ENCODE data around the gene GREM2.

GRCh38 chr1:240475832-240476231, 136.1 kb downstream of the GREM2 start:
- TF ChIP-seq KDM1A (IDR thresholded peaks at IDR 0.05; ENCODE audit: borderline replicate concordance) (no peak), MEF2A (IDR thresholded peaks at IDR 0.05; ENCODE audit: insufficient read depth, low read depth, low read length) (no peak), CREB1 (IDR thresholded peaks at IDR 0.05; ENCODE audit: low read depth) (no peak), CTCF (IDR thresholded peaks at IDR 0.05 in 2 of 3, conservative IDR thresholded peaks at IDR 0.05 in 1 of 3; ENCODE audit: control insufficient read depth in 2 of 3, extremely low read depth in 1 of 3, insufficient read depth in 1 of 3, low read depth in 3 of 3, low read length in 3 of 3) (no peak), MAX (IDR thresholded peaks at IDR 0.05; ENCODE audit: low read depth, low read length) (no peak)

Data from GM12878 (cell line).